Breast epithelium (tissue), 3 donors: ENCODE results near the gene GFRA1.

Source experiments
- POLR2A ChIP-seq: fragments of 450-650 bp; IDR thresholded peaks from one replicate; pipeline ENCODE4 v1.6.1; 2016; ENCODE audit warnings: antibody characterized with exemption, mild to moderate bottlenecking, moderate library complexity
- TF ChIP-seq, protein P1 (sequence below), 3 donors: fragments of 450-650 bp; IDR thresholded peaks; one replicate each; pipeline ENCODE4 v1.5.1; 2016 to 2017; ENCODE audit warnings: antibody characterized with exemption in 3 of 3, mild to moderate bottlenecking in 3 of 3, moderate library complexity in 3 of 3

DNA sequence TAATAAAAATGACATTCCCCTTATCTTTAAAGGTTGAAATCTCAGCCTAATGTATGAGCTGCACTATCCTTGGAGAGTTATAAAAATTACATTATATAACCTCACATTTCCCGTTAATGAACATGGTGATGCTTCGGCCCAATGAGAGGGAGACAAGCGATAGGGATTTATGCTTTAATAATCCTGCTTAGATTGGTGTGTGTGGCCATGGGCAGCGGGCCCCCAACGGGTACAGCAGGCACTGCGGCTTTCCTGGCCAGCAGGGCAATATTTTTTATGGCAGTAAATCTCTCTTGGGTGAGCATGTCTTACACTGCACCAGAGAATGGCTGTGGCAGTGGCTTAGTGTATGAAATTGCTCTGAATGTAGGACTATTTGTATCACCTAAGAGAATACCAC, 246.3 kb downstream of the GFRA1 start:
- TF ChIP-seq, protein P1, sequence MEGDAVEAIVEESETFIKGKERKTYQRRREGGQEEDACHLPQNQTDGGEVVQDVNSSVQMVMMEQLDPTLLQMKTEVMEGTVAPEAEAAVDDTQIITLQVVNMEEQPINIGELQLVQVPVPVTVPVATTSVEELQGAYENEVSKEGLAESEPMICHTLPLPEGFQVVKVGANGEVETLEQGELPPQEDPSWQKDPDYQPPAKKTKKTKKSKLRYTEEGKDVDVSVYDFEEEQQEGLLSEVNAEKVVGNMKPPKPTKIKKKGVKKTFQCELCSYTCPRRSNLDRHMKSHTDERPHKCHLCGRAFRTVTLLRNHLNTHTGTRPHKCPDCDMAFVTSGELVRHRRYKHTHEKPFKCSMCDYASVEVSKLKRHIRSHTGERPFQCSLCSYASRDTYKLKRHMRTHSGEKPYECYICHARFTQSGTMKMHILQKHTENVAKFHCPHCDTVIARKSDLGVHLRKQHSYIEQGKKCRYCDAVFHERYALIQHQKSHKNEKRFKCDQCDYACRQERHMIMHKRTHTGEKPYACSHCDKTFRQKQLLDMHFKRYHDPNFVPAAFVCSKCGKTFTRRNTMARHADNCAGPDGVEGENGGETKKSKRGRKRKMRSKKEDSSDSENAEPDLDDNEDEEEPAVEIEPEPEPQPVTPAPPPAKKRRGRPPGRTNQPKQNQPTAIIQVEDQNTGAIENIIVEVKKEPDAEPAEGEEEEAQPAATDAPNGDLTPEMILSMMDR (IDR thresholded peaks at IDR 0.05): no peak
- TF ChIP-seq POLR2A: no peak
